AG09309 (cell line): ENCODE data around the gene FAM184B.

Experiments used
- DNase-seq: peaks from one replicate; pipeline ENCODE4 v3.0.0-alpha.2; 2010; ENCODE audit warnings: low read depth
- H3K4me3 ChIP-seq: 2 replicates; pipeline ENCODE4 v1.5.1; 2011; ENCODE audit warnings: mild to moderate bottlenecking, low read depth, low read length, moderate library complexity; ENCODE audit not compliant: control insufficient read depth
- CTCF ChIP-seq: IDR thresholded peaks from 2 replicates; pipeline ENCODE4 v1.5.1; 2011; ENCODE audit warnings: mild to moderate bottlenecking, low read depth, low read length, inconsistent platforms; ENCODE audit not compliant: insufficient read depth, control insufficient read depth; ENCODE audit errors: missing control alignments

The FAM184B gene

GRCh38 chr4:17797808-17798207, 16.4 kb upstream of the FAM184B start:
- no peak for DNase-seq
- no peak overlapping the region for H3K4me3 ChIP-seq
- no peak for TF ChIP-seq CTCF

- no peak for DNase-seq
- TF ChIP-seq CTCF: no peak
- no peak overlapping the region for H3K4me3 ChIP-seq
These were observed 13.3 kb upstream of the FAM184B start for GRCh38 chr4:17794730-17795129.

- no peak for TF ChIP-seq CTCF
- no peak for DNase-seq
- H3K4me3 ChIP-seq: no peak overlapping the region
These were observed 7.5 kb upstream of the FAM184B start for GRCh38 chr4:17788956-17789355.

GRCh38 chr4:17787315-17787714, 5.9 kb upstream of the FAM184B start:
- DNase-seq: no peak
- no peak overlapping the region for H3K4me3 ChIP-seq
- TF ChIP-seq CTCF: no peak

GRCh38 chr4:17786567-17786966, 5.1 kb upstream of the FAM184B start:
- no peak for DNase-seq
- TF ChIP-seq CTCF: no peak
- no peak overlapping the region for H3K4me3 ChIP-seq

GRCh38 chr4:17785858-17786257, 4.4 kb upstream of the FAM184B start:
- no peak overlapping the region for H3K4me3 ChIP-seq
- no peak for DNase-seq
- no peak for TF ChIP-seq CTCF
